PC-9 (cell line): ENCODE results near the gene PTGFRN. TPM values are rescaled to one million over a fixed set of nuclear protein-coding genes. Genes with fewer than 3 reads are reported as not detected.
A peak's percentile ranks its signal among the peaks of the same experiment; 100 is the strongest.

ENCODE experiments used
- BruUV-seq: library from RNA; stranded (reverse); fragments of 400-500 nt; replicated peaks from 2 replicates; lab custom pipeline; 2021; lab: Mats Ljungman, UMichigan
- CTCF ChIA-PET: fragments of 300-600 bp; sonication (Branson Sonifier 250); formaldehyde crosslinking; loops from one replicate; lab custom pipeline; 2022; ENCODE audit warnings: antibody characterized with exemption; lab: Charles Lee
- POLR2A ChIA-PET: fragments of 300-600 bp; sonication (Branson Sonifier 250); formaldehyde crosslinking; loops from one replicate; lab custom pipeline; 2022; ENCODE audit warnings: antibody characterized with exemption; ENCODE audit not compliant: unreplicated experiment; lab: Charles Lee
- DNase-seq, 2 experiments: peaks; one replicate each; pipeline versions ENCODE4 v3.0.0 to v3.0.0-alpha.2; 2015 to 2022; ENCODE audit warnings: mixed read lengths in 1 of 2
- H2AFZ ChIP-seq: fragments of 200-600 bp; sonication (generic); 2 replicates; pipeline ENCODE4 v1.8.1; 2017; ENCODE audit warnings: antibody characterized with exemption
- H3F3A ChIP-seq: fragments of 200-600 bp; sonication (generic); 2 replicates; pipeline ENCODE4 v1.8.1; 2017; ENCODE audit warnings: antibody characterized with exemption, mild to moderate bottlenecking, low read depth; ENCODE audit not compliant: insufficient read depth
- H3K27ac ChIP-seq: fragments of 200-600 bp; sonication (generic); 2 replicates; pipeline ENCODE4 v1.6.1; 2016; ENCODE audit warnings: mixed run types
- H3K27me3 ChIP-seq: fragments of 200-600 bp; sonication (generic); 2 replicates; pipeline ENCODE4 v1.6.1; 2016; ENCODE audit warnings: low read depth, mixed run types; ENCODE audit not compliant: insufficient read depth
- H3K36me3 ChIP-seq: fragments of 200-600 bp; sonication (generic); 2 replicates; pipeline ENCODE4 v1.6.1; 2016; ENCODE audit warnings: low read depth, mixed run types
- H3K4me1 ChIP-seq: fragments of 200-600 bp; sonication (generic); replicated peaks from 2 replicates; pipeline ENCODE4 v1.6.1; 2016; ENCODE audit warnings: mixed run types; ENCODE audit not compliant: insufficient read depth
- H3K4me2 ChIP-seq: fragments of 200-600 bp; sonication (generic); 2 replicates; pipeline ENCODE4 v1.6.1; 2017; ENCODE audit warnings: mixed run types
- H3K4me3 ChIP-seq: fragments of 200-600 bp; sonication (generic); 2 replicates; pipeline ENCODE4 v1.6.1; 2016; ENCODE audit warnings: mixed run types
- H3K79me2 ChIP-seq: fragments of 200-600 bp; sonication (generic); 2 replicates; pipeline ENCODE4 v1.6.1; 2017; ENCODE audit warnings: low read depth, mixed run types
- H3K9me2 ChIP-seq: fragments of 200-600 bp; sonication (generic); 2 replicates; pipeline ENCODE4 v1.8.1; 2017; ENCODE audit warnings: mild to moderate bottlenecking; ENCODE audit not compliant: insufficient read depth
- H3K9me3 ChIP-seq: fragments of 200-600 bp; sonication (generic); 2 replicates; pipeline ENCODE4 v1.8.1; 2016; ENCODE audit warnings: low read depth; ENCODE audit not compliant: insufficient read depth
- H4K20me1 ChIP-seq: fragments of 200-600 bp; sonication (generic); 2 replicates; pipeline ENCODE4 v1.8.1; 2017; ENCODE audit not compliant: insufficient read depth
- CTCF ChIP-seq: fragments of 200-600 bp; sonication (generic); conservative IDR thresholded peaks from 2 replicates; pipeline ENCODE4 v1.6.1; 2017; ENCODE audit warnings: mixed run types, antibody characterized with exemption, mild to moderate bottlenecking, moderate library complexity
- EZH2 ChIP-seq: fragments of 200-600 bp; sonication (generic); IDR thresholded peaks from 2 replicates; pipeline ENCODE4 v1.8.0; 2017; ENCODE audit warnings: antibody characterized with exemption, low read depth
- intact Hi-C: fragments of 100-400 bp; cut with micrococcal nuclease; formaldehyde crosslinking; loops from one replicate; pipeline ENCODE4 v1.10.0; 2022; ENCODE audit not compliant: unreplicated experiment
- total RNA-seq: library from RNA; stranded (reverse); gene quantifications from 2 replicates; pipeline ENCODE4 v1.2.3, GENCODE V29; 2021

The PTGFRN gene
- total RNA-seq, 1 experiment from 2014 or later: 87.3 TPM

GRCh38 chr1:116868385-116868784 is 41.3 kb upstream of the PTGFRN start:
- Histone ChIP-seq H4K20me1 (no peaks in the 10 kb centered on the region), H3K27ac (no peak overlapping the region), H3K4me2 (no peak overlapping the region), H3K79me2 (no peaks in the 10 kb centered on the region), H3K36me3 (no peaks in the 10 kb centered on the region), H2AFZ (no peak overlapping the region), H3K9me2 (no peaks in the 10 kb centered on the region), H3K27me3 (no peaks in the 10 kb centered on the region), H3K9me3 (no peaks in the 10 kb centered on the region; the same call in 1 of the 2 replicates), H3K4me1 (no peaks in the 10 kb centered on the region), H3F3A (no peaks in the 10 kb centered on the region), H3K4me3 (no peak overlapping the region)
- POLR2A ChIA-PET: no interaction called here
- DNase-seq: peak in 1 of 2 experiments; percentile 21
- CTCF ChIA-PET: no interaction called here
- no peak for TF ChIP-seq EZH2
- TF ChIP-seq CTCF: no peak
- intact Hi-C loops: no loop called here
- no TSS peak for BruUV-seq

- ChIA-PET CTCF (no interaction called here), POLR2A (no interaction called here)
- no peaks in the 10 kb centered on the region for H3K36me3 ChIP-seq
- H3K4me3 ChIP-seq: no peak overlapping the region
- H3K4me1 ChIP-seq: no peaks in the 10 kb centered on the region
- H3F3A ChIP-seq: no peaks in the 10 kb centered on the region
- H3K79me2 ChIP-seq: no peaks in the 10 kb centered on the region
- no peaks in the 10 kb centered on the region for H4K20me1 ChIP-seq
- H3K4me2 ChIP-seq: no peak overlapping the region
- H3K9me3 ChIP-seq: no peaks in the 10 kb centered on the region; the same call in 1 of the 2 replicates
- no peak for TF ChIP-seq EZH2
- TF ChIP-seq CTCF: no peak
- no peaks in the 10 kb centered on the region for H3K9me2 ChIP-seq
- no TSS peak for BruUV-seq
- no peak for DNase-seq
- H3K27me3 ChIP-seq: no peaks in the 10 kb centered on the region
- intact Hi-C loops: no loop called here
- H3K27ac ChIP-seq: no peak overlapping the region
- H2AFZ ChIP-seq: no peak overlapping the region
Observed at GRCh38 chr1:116869611-116870010, 40.1 kb upstream of the PTGFRN start.

GRCh38 chr1:116870300-116870699 is 39.4 kb upstream of the PTGFRN start:
- H3K4me1 ChIP-seq: no peaks in the 10 kb centered on the region
- H3K79me2 ChIP-seq: no peaks in the 10 kb centered on the region
- no peak for TF ChIP-seq CTCF
- TF ChIP-seq EZH2: no peak
- DNase-seq: peak in 1 of 2 experiments; percentile 10
- POLR2A ChIA-PET: no interaction called here
- H3K9me3 ChIP-seq: no peaks in the 10 kb centered on the region; the same call in 1 of the 2 replicates
- no peaks in the 10 kb centered on the region for H3K27me3 ChIP-seq
- BruUV-seq: no TSS peak
- no peaks in the 10 kb centered on the region for H4K20me1 ChIP-seq
- H3K27ac ChIP-seq: no peak overlapping the region
- H3K4me2 ChIP-seq: no peak overlapping the region
- H2AFZ ChIP-seq: no peak overlapping the region
- H3K4me3 ChIP-seq: no peak overlapping the region
- H3K36me3 ChIP-seq: no peaks in the 10 kb centered on the region
- H3F3A ChIP-seq: no peaks in the 10 kb centered on the region
- intact Hi-C loops: no loop called here
- CTCF ChIA-PET: interaction anchor here (0.5 kb wide), 1 partner anchor 13 kb away, joined by 3 read pairs; no protein-coding TSS in a partner anchor
- no peaks in the 10 kb centered on the region for H3K9me2 ChIP-seq
